ENCODE measurements around the gene SSNA1.
A peak's percentile ranks its signal among the peaks of the same experiment; 100 is the strongest.

Gene SSNA1

GRCh38 chr9:137200311-137201204, 12.1 kb downstream of the SSNA1 start, which contains the start of gene TPRN:
TSS of gene TPRN (minus strand) at chr9:137200741. CDS start at chr9:137200711, 30 bp downstream.
- peak; percentile 45 for TF ChIP-seq MAX (IDR thresholded peaks at IDR 0.05)
- TF ChIP-seq TCF12 (IDR thresholded peaks at IDR 0.05; ENCODE audit: low read depth): no peak
- no peak for TF ChIP-seq FOXM1 (IDR thresholded peaks at IDR 0.05; ENCODE audit: borderline replicate concordance, low read depth)
- 0 out of 2 replicates have a peak, but pooled peaks have one; percentile 10 for TF ChIP-seq EP300 (IDR thresholded peaks at IDR 0.05; ENCODE audit: borderline replicate concordance)
- TF ChIP-seq REST (IDR thresholded peaks at IDR 0.05; ENCODE audit: low read depth): no peak
- no peak for TF ChIP-seq TEAD4 (IDR thresholded peaks at IDR 0.05)
- 0 out of 2 replicates have a peak, but pooled peaks have one; percentile 10 for TF ChIP-seq USF1 (IDR thresholded peaks at IDR 0.05)
- no peak for TF ChIP-seq CEBPB (IDR thresholded peaks at IDR 0.05)
- no peak for TF ChIP-seq NFIC (IDR thresholded peaks at IDR 0.05)
- 0 out of 2 replicates have a peak, but pooled peaks have one; percentile 38 for TF ChIP-seq YY1 (IDR thresholded peaks at IDR 0.05; ENCODE audit: low read depth)
- TF ChIP-seq TAF1 (IDR thresholded peaks at IDR 0.05; ENCODE audit: low read depth): peak; percentile 79; the same call in 1 of the 2 replicates
- no peak for TF ChIP-seq CREB1 (IDR thresholded peaks at IDR 0.05; ENCODE audit: low read depth)
- TF ChIP-seq ZBTB7A (IDR thresholded peaks at IDR 0.05; ENCODE audit: low read depth): peak; percentile 96
- no peak for TF ChIP-seq EGR1 (IDR thresholded peaks at IDR 0.05)
- no peak for TF ChIP-seq RAD21 (IDR thresholded peaks at IDR 0.05; ENCODE audit: low read depth)

DNA sequence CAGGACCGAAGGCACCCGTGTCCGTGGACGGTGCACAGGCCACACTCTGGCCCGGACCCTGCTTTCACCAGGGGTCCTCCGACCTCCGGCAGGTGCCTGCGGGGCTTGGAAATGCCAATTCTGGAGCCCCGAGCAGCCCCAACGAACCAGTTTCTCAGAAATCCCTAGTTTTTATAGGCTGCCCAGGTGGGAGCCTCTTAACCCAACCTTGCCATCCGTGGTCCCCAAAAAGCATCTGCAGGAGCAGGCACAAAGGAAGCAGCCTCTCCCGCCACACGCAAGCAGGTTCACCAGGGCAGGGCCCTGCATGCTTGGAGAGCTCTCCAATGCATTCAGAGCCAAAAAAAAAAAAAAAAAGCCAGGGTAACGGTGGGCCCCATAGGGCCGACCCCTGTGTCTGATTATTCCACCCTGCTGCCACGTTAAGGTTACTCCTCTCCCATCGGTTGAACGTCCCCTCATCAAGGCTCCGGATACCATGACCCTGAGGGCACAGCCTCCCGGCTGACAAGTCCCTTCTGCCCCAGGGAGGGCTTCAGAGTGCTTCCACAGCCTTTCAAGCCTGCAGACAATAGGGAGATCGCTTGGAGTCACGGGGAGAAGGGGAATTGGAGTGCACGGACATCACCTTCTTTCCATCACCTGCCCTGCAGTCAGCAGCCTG, 12.9 kb downstream of the SSNA1 start:
- TF ChIP-seq EP300 (IDR thresholded peaks at IDR 0.05; ENCODE audit: borderline replicate concordance) (no peak), YY1 (IDR thresholded peaks at IDR 0.05; ENCODE audit: low read depth) (no peak), CEBPB (IDR thresholded peaks at IDR 0.05) (no peak), NFIC (IDR thresholded peaks at IDR 0.05) (no peak)

DNA sequence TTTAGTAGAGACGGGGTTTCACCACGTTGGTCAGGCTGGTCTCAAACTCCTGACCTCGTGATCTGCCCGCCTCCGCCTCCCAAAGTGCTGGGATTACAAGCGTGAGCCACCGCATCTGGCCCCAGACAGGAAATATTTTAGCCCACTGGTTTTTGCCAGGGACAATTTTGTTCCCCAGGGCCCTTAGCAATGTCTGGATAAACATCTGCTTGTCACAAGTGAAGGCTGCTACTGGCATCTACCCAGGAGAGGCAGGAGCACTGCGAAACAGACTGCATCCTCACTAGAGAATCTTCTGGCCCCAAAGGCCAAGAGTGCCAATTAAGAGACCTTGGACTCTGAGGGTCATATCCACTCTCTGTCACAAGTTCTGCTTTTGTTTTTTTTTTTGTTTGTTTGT, 14.5 kb downstream of the SSNA1 start:
- TF ChIP-seq FOXM1 (IDR thresholded peaks at IDR 0.05; ENCODE audit: borderline replicate concordance, low read depth) (no peak), TCF12 (IDR thresholded peaks at IDR 0.05; ENCODE audit: low read depth) (no peak), TAF1 (IDR thresholded peaks at IDR 0.05; ENCODE audit: low read depth) (no peak), ZBTB7A (IDR thresholded peaks at IDR 0.05; ENCODE audit: low read depth) (no peak), TEAD4 (IDR thresholded peaks at IDR 0.05) (no peak), EP300 (IDR thresholded peaks at IDR 0.05; ENCODE audit: borderline replicate concordance) (no peak)

- TF ChIP-seq MAX (IDR thresholded peaks at IDR 0.05): no peak
- TF ChIP-seq NFIC (IDR thresholded peaks at IDR 0.05): no peak
- TF ChIP-seq TCF12 (IDR thresholded peaks at IDR 0.05; ENCODE audit: low read depth): no peak
- no peak for TF ChIP-seq CREB1 (IDR thresholded peaks at IDR 0.05; ENCODE audit: low read depth)
- TF ChIP-seq TAF1 (IDR thresholded peaks at IDR 0.05; ENCODE audit: low read depth): no peak
- TF ChIP-seq EGR1 (IDR thresholded peaks at IDR 0.05): no peak
- no peak for TF ChIP-seq RAD21 (IDR thresholded peaks at IDR 0.05; ENCODE audit: low read depth)
- no peak for TF ChIP-seq TEAD4 (IDR thresholded peaks at IDR 0.05)
- TF ChIP-seq CEBPB (IDR thresholded peaks at IDR 0.05): no peak
Measured at GRCh38 chr9:137204731-137205125, 16.3 kb downstream of the SSNA1 start.

GRCh38 chr9:137205126-137206069, 16.9 kb downstream of the SSNA1 start, which contains the start of the genes NDOR1 and TMEM203:
TSS of gene NDOR1 (plus strand) at chr9:137205700. CDS start at chr9:137205778, 78 bp downstream.
TSS of gene TMEM203 (minus strand) at chr9:137205648. CDS start at chr9:137205414, 234 bp downstream.
- TF ChIP-seq YY1 (IDR thresholded peaks at IDR 0.05; ENCODE audit: low read depth): peak; percentile 95
- no peak for TF ChIP-seq EGR1 (IDR thresholded peaks at IDR 0.05)
- TF ChIP-seq ZBTB7A (IDR thresholded peaks at IDR 0.05; ENCODE audit: low read depth): no peak
- TF ChIP-seq USF1 (IDR thresholded peaks at IDR 0.05): 0 out of 2 replicates have a peak, but pooled peaks have one; percentile 14
- no peak for TF ChIP-seq TEAD4 (IDR thresholded peaks at IDR 0.05)
- TF ChIP-seq REST (IDR thresholded peaks at IDR 0.05; ENCODE audit: low read depth): no peak
- no peak for TF ChIP-seq RAD21 (IDR thresholded peaks at IDR 0.05; ENCODE audit: low read depth)
- no peak for TF ChIP-seq NFIC (IDR thresholded peaks at IDR 0.05)
- no peak for TF ChIP-seq CEBPB (IDR thresholded peaks at IDR 0.05)
- no peak; the same call in 1 of the 2 replicates for TF ChIP-seq EP300 (IDR thresholded peaks at IDR 0.05; ENCODE audit: borderline replicate concordance)
- TF ChIP-seq CREB1 (IDR thresholded peaks at IDR 0.05; ENCODE audit: low read depth): peak; percentile 91
- peak; percentile 83 for TF ChIP-seq MAX (IDR thresholded peaks at IDR 0.05)
- TF ChIP-seq TAF1 (IDR thresholded peaks at IDR 0.05; ENCODE audit: low read depth): peak; percentile 90
- no peak for TF ChIP-seq FOXM1 (IDR thresholded peaks at IDR 0.05; ENCODE audit: borderline replicate concordance, low read depth)
- peak; percentile 67 for TF ChIP-seq TCF12 (IDR thresholded peaks at IDR 0.05; ENCODE audit: low read depth)

Measured in Ishikawa (cell line).